HEK293 (cell line): ENCODE measurements around the gene SUPT3H.

ENCODE experiments used
- CTCF ChIA-PET: fragments of 350-600 bp; formaldehyde crosslinking; extraction: SDS; loops from one replicate; lab custom pipeline; 2021; ENCODE audit warnings: antibody characterized with exemption; lab: Yijun Ruan, JAX
- POLR2A ChIA-PET: fragments of 300-600 bp; formaldehyde crosslinking; extraction: SDS; loops from one replicate; lab custom pipeline; 2020; ENCODE audit warnings: antibody characterized with exemption, inconsistent platforms; lab: Yijun Ruan, JAX
- H3K27ac ChIP-seq: fragments of 200-500 bp; sonication (Bioruptor generic); 2 replicates; pipeline ENCODE4 v1.5.1; 2014; ENCODE audit warnings: low read depth, low read length, control low read depth, inconsistent platforms; ENCODE audit errors: extremely low read depth
- H3K36me3 ChIP-seq, 2 experiments: fragments of 200-500 bp in 1 of 2; sonication (Bioruptor generic) in 1 of 2; 1 replicate in 1 of 2; 2 replicates in 1 of 2; pipeline ENCODE4 v1.5.1; 2014 to 2017; ENCODE audit warnings: inconsistent platforms in 2 of 2, low read length in 2 of 2; ENCODE audit not compliant: control insufficient read depth in 2 of 2, insufficient read depth in 1 of 2
- H3K4me1 ChIP-seq: fragments of 200-500 bp; sonication (Bioruptor generic); 2 replicates; pipeline ENCODE4 v1.5.1; 2014; ENCODE audit warnings: mild to moderate bottlenecking, low read length, inconsistent platforms; ENCODE audit not compliant: control insufficient read depth, insufficient read depth
- H3K4me3 ChIP-seq: 2 replicates; pipeline ENCODE4 v1.5.1; 2011; ENCODE audit warnings: low read depth, mild to moderate bottlenecking, control low read depth, low read length, moderate library complexity
- H3K9me3 ChIP-seq: fragments of 200-500 bp; sonication (Bioruptor generic); 2 replicates; pipeline ENCODE4 v1.5.1; 2014; ENCODE audit warnings: low read depth, low read length, inconsistent platforms; ENCODE audit not compliant: control insufficient read depth, insufficient read depth
- FEZF1 ChIP-seq: fragments of 450-650 bp; formaldehyde crosslinking; IDR thresholded peaks from 2 replicates; pipeline ENCODE4 v1.5.1; 2016; ENCODE audit warnings: missing biosample characterization, missing genetic modification characterization
- MYNN ChIP-seq: fragments of 450-650 bp; formaldehyde crosslinking; IDR thresholded peaks from 2 replicates; pipeline ENCODE4 v1.5.1; 2016; ENCODE audit warnings: missing biosample characterization, missing genetic modification characterization, borderline replicate concordance
- OVOL3 ChIP-seq: fragments of 450-650 bp; formaldehyde crosslinking; IDR thresholded peaks from 2 replicates; pipeline ENCODE4 v1.5.1; 2016; ENCODE audit warnings: missing biosample characterization, missing genetic modification characterization
- PRDM6 ChIP-seq: fragments of 450-650 bp; formaldehyde crosslinking; IDR thresholded peaks from 2 replicates; pipeline ENCODE4 v1.5.1; 2017; ENCODE audit warnings: missing biosample characterization, missing genetic modification characterization
- SCRT2 ChIP-seq: fragments of 450-650 bp; formaldehyde crosslinking; IDR thresholded peaks from 2 replicates; pipeline ENCODE4 v1.5.1; 2016; ENCODE audit warnings: missing biosample characterization, missing genetic modification characterization
- TSHZ1 ChIP-seq: fragments of 450-650 bp; formaldehyde crosslinking; IDR thresholded peaks from 2 replicates; pipeline ENCODE4 v1.5.1; 2016; ENCODE audit warnings: missing biosample characterization, missing genetic modification characterization, borderline replicate concordance
- ZBTB1 ChIP-seq: fragments of 450-650 bp; formaldehyde crosslinking; IDR thresholded peaks from 2 replicates; pipeline ENCODE4 v1.5.1; 2016; ENCODE audit warnings: missing biosample characterization, missing genetic modification characterization
- ZBTB44 ChIP-seq: fragments of 450-650 bp; IDR thresholded peaks from 2 replicates; pipeline ENCODE4 v1.5.1; 2018; ENCODE audit warnings: missing biosample characterization, mild to moderate bottlenecking, missing genetic modification characterization
- ZNF174 ChIP-seq: fragments of 450-650 bp; formaldehyde crosslinking; IDR thresholded peaks from 2 replicates; pipeline ENCODE4 v1.5.0; 2017; ENCODE audit warnings: missing biosample characterization, mild to moderate bottlenecking, missing genetic modification characterization
- ZNF19 ChIP-seq: fragments of 450-650 bp; formaldehyde crosslinking; IDR thresholded peaks from 2 replicates; pipeline ENCODE4; 2016; ENCODE audit warnings: missing biosample characterization, missing genetic modification characterization, low read depth
- ZNF214 ChIP-seq: fragments of 450-650 bp; formaldehyde crosslinking; IDR thresholded peaks from 2 replicates; pipeline ENCODE4 v1.5.1; 2017; ENCODE audit warnings: missing biosample characterization, mild to moderate bottlenecking, missing genetic modification characterization, borderline replicate concordance
- ZNF24 ChIP-seq: fragments of 450-650 bp; formaldehyde crosslinking; IDR thresholded peaks from 2 replicates; pipeline ENCODE4 v1.5.1; 2016; ENCODE audit warnings: missing biosample characterization, missing genetic modification characterization
- ZNF391 ChIP-seq: fragments of 450-650 bp; formaldehyde crosslinking; IDR thresholded peaks from 2 replicates; pipeline ENCODE4 v1.5.1; 2016; ENCODE audit warnings: low read depth, missing biosample characterization, missing genetic modification characterization, borderline replicate concordance
- ZNF426 ChIP-seq: fragments of 450-650 bp; formaldehyde crosslinking; IDR thresholded peaks from 2 replicates; pipeline ENCODE4 v1.5.1; 2017; ENCODE audit warnings: missing biosample characterization, missing genetic modification characterization, mild to moderate bottlenecking, inconsistent platforms, moderate library complexity
- ZNF473 ChIP-seq: fragments of 450-650 bp; formaldehyde crosslinking; IDR thresholded peaks from 2 replicates; pipeline ENCODE4 v1.5.1; 2017; ENCODE audit warnings: missing biosample characterization, missing genetic modification characterization
- ZNF514 ChIP-seq: fragments of 450-650 bp; formaldehyde crosslinking; IDR thresholded peaks from 2 replicates; pipeline ENCODE4 v1.5.1; 2016; ENCODE audit warnings: missing biosample characterization, missing genetic modification characterization
- ZNF548 ChIP-seq: fragments of 450-650 bp; formaldehyde crosslinking; IDR thresholded peaks from 2 replicates; pipeline ENCODE4 v1.5.1; 2016; ENCODE audit warnings: missing biosample characterization, missing genetic modification characterization
- ZNF558 ChIP-seq: fragments of 450-650 bp; formaldehyde crosslinking; IDR thresholded peaks from 2 replicates; pipeline ENCODE4 v1.5.1; 2016; ENCODE audit warnings: missing biosample characterization, missing genetic modification characterization
- ZNF561 ChIP-seq: fragments of 450-650 bp; IDR thresholded peaks from 2 replicates; pipeline ENCODE4 v1.5.1; 2018; ENCODE audit warnings: missing biosample characterization, missing genetic modification characterization, borderline replicate concordance
- ZNF596 ChIP-seq: fragments of 450-650 bp; IDR thresholded peaks from 2 replicates; pipeline ENCODE4 v1.5.0; 2018; ENCODE audit warnings: missing biosample characterization, mild to moderate bottlenecking, missing genetic modification characterization, moderate library complexity
- ZNF629 ChIP-seq: fragments of 450-650 bp; formaldehyde crosslinking; IDR thresholded peaks from 2 replicates; pipeline ENCODE4 v1.5.1; 2017; ENCODE audit warnings: missing biosample characterization, missing genetic modification characterization
- ZNF639 ChIP-seq: fragments of 450-650 bp; formaldehyde crosslinking; IDR thresholded peaks from 2 replicates; pipeline ENCODE4 v1.5.1; 2016; ENCODE audit warnings: missing biosample characterization, missing genetic modification characterization
- ZNF654 ChIP-seq: fragments of 450-650 bp; formaldehyde crosslinking; IDR thresholded peaks from 2 replicates; pipeline ENCODE4 v1.5.1; 2016; ENCODE audit warnings: low read depth, missing biosample characterization, missing genetic modification characterization
- ZNF747 ChIP-seq: fragments of 450-650 bp; formaldehyde crosslinking; IDR thresholded peaks from 2 replicates; pipeline ENCODE4 v1.5.1; 2016; ENCODE audit warnings: missing biosample characterization, missing genetic modification characterization
- ZNF843 ChIP-seq: fragments of 450-650 bp; formaldehyde crosslinking; IDR thresholded peaks from 2 replicates; pipeline ENCODE4 v1.5.1; 2016; ENCODE audit warnings: missing biosample characterization, missing genetic modification characterization
- ZSCAN16 ChIP-seq: fragments of 450-650 bp; formaldehyde crosslinking; IDR thresholded peaks from 2 replicates; pipeline ENCODE4 v1.5.1; 2016; ENCODE audit warnings: missing biosample characterization, missing genetic modification characterization
- ZSCAN18 ChIP-seq: fragments of 450-650 bp; formaldehyde crosslinking; IDR thresholded peaks from 2 replicates; pipeline ENCODE4 v1.5.1; 2016; ENCODE audit warnings: missing biosample characterization, missing genetic modification characterization
- ZSCAN30 ChIP-seq: fragments of 450-650 bp; IDR thresholded peaks from 2 replicates; pipeline ENCODE4 v1.5.1; 2018; ENCODE audit warnings: missing biosample characterization, mild to moderate bottlenecking, missing genetic modification characterization, moderate library complexity

The SUPT3H gene

GRCh38 chr6:44966449-44967092, 411.2 kb downstream of the SUPT3H start (continued):
- TF ChIP-seq TSHZ1 (tag by site-specific recombination), result peak; percentile 67; the same call in 1 of the 2 replicates
- no peak for TF ChIP-seq ZBTB1 (tag by site-specific recombination)
- peak; percentile 81 for TF ChIP-seq ZNF843
- TF ChIP-seq PRDM6, result peak; percentile 93
- peak; percentile 96 for TF ChIP-seq MYNN (tag by site-specific recombination)
- TF ChIP-seq ZNF747 (tag by site-specific recombination), result no peak
- TF ChIP-seq OVOL3, result no peak
- no peak for TF ChIP-seq ZNF174 (tag by site-specific recombination)
- peak; percentile 89; the same call in 1 of the 2 replicates for TF ChIP-seq ZNF558 (tag by site-specific recombination)
- TF ChIP-seq ZNF548 (tag by site-specific recombination), result no peak
- TF ChIP-seq ZNF214 (tag by site-specific recombination), result no peak
- peak; percentile 61; the same call in 1 of the 2 replicates for TF ChIP-seq ZNF629
- TF ChIP-seq ZSCAN30 (tag by site-specific recombination), result no peak
- peak; percentile 16; the same call in 1 of the 2 replicates for TF ChIP-seq ZNF561 (tag by site-specific recombination)
- TF ChIP-seq ZNF19 (tag by site-specific recombination), result no peak
- no peak for TF ChIP-seq ZSCAN16 (tag by site-specific recombination)
- 0 out of 2 replicates have a peak, but pooled peaks have one; percentile 12 for TF ChIP-seq SCRT2 (tag by site-specific recombination)

GRCh38 chr6:44965708-44966107, 412.0 kb downstream of the SUPT3H start:
- Histone ChIP-seq H3K36me3 (no peaks in the 10 kb centered on the region; a peak in 1 of 3 replicates), H3K4me3 (no peak overlapping the region), H3K4me1 (peaks cover 4% of the 10 kb centered on the region; the same call in 1 of the 2 replicates), H3K9me3 (no peaks in the 10 kb centered on the region), H3K27ac (no peak overlapping the region)
- CTCF ChIA-PET, result interaction anchor here (0.6 to 0.7 kb wide), 4 partner anchors 10 to 1303 kb away, joined by 3 to 6 read pairs (median 3); partner anchors contain the start of gene AARS2
- POLR2A ChIA-PET, result no interaction called here
- TF ChIP-seq ZNF19 (tag by site-specific recombination), result no peak
- TF ChIP-seq ZNF24, result no peak
- TF ChIP-seq ZNF639 (tag by site-specific recombination), result no peak
- no peak for TF ChIP-seq ZNF473 (tag by site-specific recombination)
- no peak for TF ChIP-seq ZNF596
- no peak for TF ChIP-seq FEZF1 (tag by site-specific recombination)
- no peak for TF ChIP-seq ZNF654 (tag by site-specific recombination)
- no peak for TF ChIP-seq ZNF426 (tag by site-specific recombination)
- no peak for TF ChIP-seq ZBTB44 (tag by site-specific recombination)
- no peak for TF ChIP-seq ZNF391 (tag by site-specific recombination)
- no peak for TF ChIP-seq ZNF514 (tag by site-specific recombination)
- no peak for TF ChIP-seq ZNF558 (tag by site-specific recombination)
- no peak for TF ChIP-seq ZSCAN18
